Measurements from ENCODE around the gene DUSP14. TPM values are rescaled to one million over a fixed set of nuclear protein-coding genes. Genes with fewer than 3 reads are reported as not detected.

DUSP14 gene
- total RNA-seq, 1 experiment from 2014 or later: 56.2 TPM

DNA sequence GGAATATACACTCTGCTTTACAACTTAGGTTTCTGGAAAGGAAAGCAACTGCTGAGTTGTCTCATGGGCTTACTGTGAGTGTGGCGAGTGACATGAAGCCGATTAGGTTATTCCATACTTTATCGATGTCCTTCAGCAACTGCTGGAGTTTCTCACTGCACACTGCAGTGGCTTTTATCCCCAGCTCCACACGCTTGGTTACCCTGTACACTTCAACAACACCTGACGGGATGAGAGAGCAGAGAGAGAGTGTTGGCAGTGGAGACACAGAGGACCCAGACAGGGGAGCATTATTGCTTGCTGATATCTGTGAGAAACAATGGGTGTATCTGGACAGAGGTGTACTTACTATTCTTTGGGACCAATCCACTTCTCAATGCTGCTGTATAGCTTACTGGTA, 46.2 kb downstream of the DUSP14 start:
- CTCF ChIA-PET: no interaction called here

DNA sequence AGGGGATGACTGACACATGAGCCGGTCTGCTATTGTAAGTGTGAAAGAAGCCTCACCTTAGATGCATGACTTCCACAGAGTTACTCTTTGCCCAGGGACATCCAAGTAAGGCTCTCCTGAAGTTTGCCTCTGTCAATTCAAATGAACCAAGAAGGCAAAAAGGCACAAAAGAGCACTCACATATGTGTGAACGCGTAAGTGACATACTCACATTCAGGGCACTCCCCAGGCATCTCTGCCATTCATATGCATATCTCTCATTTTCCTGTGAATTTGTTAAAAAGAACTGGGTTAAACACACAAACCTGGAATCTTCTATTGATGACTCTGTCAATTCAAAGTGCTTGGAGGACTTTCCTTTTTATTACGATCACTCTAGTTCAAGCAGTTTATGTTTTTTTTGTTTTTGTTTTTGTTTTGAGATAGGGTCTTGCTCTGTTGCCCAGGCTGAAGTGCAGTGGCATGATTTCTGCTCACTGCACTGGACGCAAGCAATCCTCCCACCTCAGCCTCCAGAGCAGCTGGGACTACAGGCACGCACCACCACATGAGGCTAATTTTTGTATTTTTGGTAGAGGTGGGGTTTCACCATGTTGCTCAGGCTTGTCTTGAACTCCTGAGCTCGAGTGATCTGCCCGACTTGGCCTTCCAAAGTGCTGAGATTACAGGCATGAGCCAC, 49.4 kb downstream of the DUSP14 start:
- TF ChIP-seq, protein P1, sequence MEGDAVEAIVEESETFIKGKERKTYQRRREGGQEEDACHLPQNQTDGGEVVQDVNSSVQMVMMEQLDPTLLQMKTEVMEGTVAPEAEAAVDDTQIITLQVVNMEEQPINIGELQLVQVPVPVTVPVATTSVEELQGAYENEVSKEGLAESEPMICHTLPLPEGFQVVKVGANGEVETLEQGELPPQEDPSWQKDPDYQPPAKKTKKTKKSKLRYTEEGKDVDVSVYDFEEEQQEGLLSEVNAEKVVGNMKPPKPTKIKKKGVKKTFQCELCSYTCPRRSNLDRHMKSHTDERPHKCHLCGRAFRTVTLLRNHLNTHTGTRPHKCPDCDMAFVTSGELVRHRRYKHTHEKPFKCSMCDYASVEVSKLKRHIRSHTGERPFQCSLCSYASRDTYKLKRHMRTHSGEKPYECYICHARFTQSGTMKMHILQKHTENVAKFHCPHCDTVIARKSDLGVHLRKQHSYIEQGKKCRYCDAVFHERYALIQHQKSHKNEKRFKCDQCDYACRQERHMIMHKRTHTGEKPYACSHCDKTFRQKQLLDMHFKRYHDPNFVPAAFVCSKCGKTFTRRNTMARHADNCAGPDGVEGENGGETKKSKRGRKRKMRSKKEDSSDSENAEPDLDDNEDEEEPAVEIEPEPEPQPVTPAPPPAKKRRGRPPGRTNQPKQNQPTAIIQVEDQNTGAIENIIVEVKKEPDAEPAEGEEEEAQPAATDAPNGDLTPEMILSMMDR (conservative IDR thresholded peaks at IDR 0.05; ENCODE audit: low read depth, low read length): no peak
- no peak for TF ChIP-seq EZH2phosphoT487 (IDR thresholded peaks at IDR 0.05; ENCODE audit: borderline replicate concordance, low read length)
- no peak for TF ChIP-seq EZH2 (IDR thresholded peaks at IDR 0.05; ENCODE audit: low read length, unreplicated experiment)
- no TSS peak for BruUV-seq (replicated peaks)
- ChIA-PET POLR2A (ENCODE audit: unreplicated experiment) (no interaction called here), CTCF (no interaction called here)
- Histone ChIP-seq H3K9me3 (ENCODE audit: low read length) (no peaks in the 10 kb centered on the region), H3K4me2 (ENCODE audit: low read length) (no peak overlapping the region), H3K36me3 (ENCODE audit: low read depth, low read length) (peaks cover 12% of the 10 kb centered on the region; the same call in 1 of the 2 replicates), H3K27me3 (ENCODE audit: low read length) (no peaks in the 10 kb centered on the region), H3F3A (ENCODE audit: low read length, unreplicated experiment) (no peaks in the 10 kb centered on the region), H3K9me2 (replicated peaks; ENCODE audit: low read length) (no peaks in the 10 kb centered on the region), H3K9ac (ENCODE audit: low read length) (no peak overlapping the region), H3K4me1 (ENCODE audit: insufficient read depth, low read length) (no peaks in the 10 kb centered on the region), H2AFZ (ENCODE audit: low read length) (no peak overlapping the region), H3K4me3 (ENCODE audit: low read length) (no peak overlapping the region), H3K79me2 (ENCODE audit: low read length) (no peaks in the 10 kb centered on the region), H3K27ac (ENCODE audit: low read length) (no peak overlapping the region), H4K20me1 (ENCODE audit: low read length) (no peaks in the 10 kb centered on the region)
- no peak for ATAC-seq
- DNase-seq: no peak
- intact Hi-C loops (cut with micrococcal nuclease): no loop called here

More for the DNA sequence above, 46.2 kb downstream of the DUSP14 start:
- no peak for TF ChIP-seq EZH2phosphoT487 (IDR thresholded peaks at IDR 0.05; ENCODE audit: borderline replicate concordance, low read length)
- TF ChIP-seq, protein P1 (conservative IDR thresholded peaks at IDR 0.05; ENCODE audit: low read depth, low read length): no peak
- TF ChIP-seq EZH2 (IDR thresholded peaks at IDR 0.05; ENCODE audit: low read length, unreplicated experiment): no peak
- Histone ChIP-seq H3K79me2 (ENCODE audit: low read length) (no peaks in the 10 kb centered on the region), H3K27ac (ENCODE audit: low read length) (no peak overlapping the region), H3K36me3 (ENCODE audit: low read depth, low read length) (peaks cover 4% of the 10 kb centered on the region; the same call in 1 of the 2 replicates), H3K4me2 (ENCODE audit: low read length) (no peak overlapping the region), H3K27me3 (ENCODE audit: low read length) (no peaks in the 10 kb centered on the region), H3K4me1 (ENCODE audit: insufficient read depth, low read length) (no peaks in the 10 kb centered on the region), H3K4me3 (ENCODE audit: low read length) (no peak overlapping the region), H3K9ac (ENCODE audit: low read length) (no peak overlapping the region), H3F3A (ENCODE audit: low read length, unreplicated experiment) (no peaks in the 10 kb centered on the region), H4K20me1 (ENCODE audit: low read length) (no peaks in the 10 kb centered on the region), H2AFZ (ENCODE audit: low read length) (no peak overlapping the region), H3K9me2 (replicated peaks; ENCODE audit: low read length) (no peaks in the 10 kb centered on the region), H3K9me3 (ENCODE audit: low read length) (no peaks in the 10 kb centered on the region)
- POLR2A ChIA-PET (ENCODE audit: unreplicated experiment): no interaction called here
- no peak for ATAC-seq
- intact Hi-C loops (cut with micrococcal nuclease): no loop called here
- no peak for DNase-seq
- BruUV-seq (replicated peaks): no TSS peak

DNA sequence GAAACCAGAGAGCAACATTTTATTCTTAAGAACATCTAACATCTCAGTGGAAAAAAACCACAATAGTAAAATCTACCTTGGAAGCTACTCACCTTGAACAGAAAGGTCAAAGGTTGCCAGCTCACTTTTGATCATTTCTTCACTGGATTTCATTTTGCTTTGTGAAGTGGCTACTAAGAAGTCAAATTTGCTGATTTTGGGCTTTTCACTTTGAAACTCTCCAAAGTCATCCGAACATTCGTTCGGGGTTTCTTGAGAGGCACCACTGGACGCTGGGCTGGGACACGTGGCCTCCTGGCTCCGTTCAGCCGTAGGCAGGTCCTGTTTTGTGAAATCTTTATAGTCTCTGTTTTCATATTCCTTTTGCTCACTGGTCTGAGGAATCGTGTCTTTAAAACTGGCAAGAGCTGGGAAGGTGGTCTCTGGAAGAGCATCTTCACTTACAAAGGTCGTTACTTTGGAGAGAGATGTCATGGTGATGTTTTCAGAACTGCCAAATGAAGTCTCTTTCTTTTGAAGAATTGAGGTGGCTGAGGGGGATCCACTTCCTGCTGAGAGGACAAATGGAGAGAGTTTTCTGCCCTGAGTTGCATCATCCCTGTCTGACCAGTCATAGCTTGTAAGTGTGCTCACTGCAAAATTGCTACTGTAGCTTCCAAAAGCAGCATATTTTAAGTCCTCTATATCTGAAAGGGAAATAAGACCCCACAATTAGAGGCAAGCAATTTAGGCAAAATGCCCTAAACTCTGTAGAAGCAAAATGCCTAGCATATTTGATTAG, 52.4 kb downstream of the DUSP14 start:
- H3K27ac ChIP-seq (ENCODE audit: low read length): no peak overlapping the region
- H3K9me2 ChIP-seq (replicated peaks; ENCODE audit: low read length): no peaks in the 10 kb centered on the region
- no peak for ATAC-seq
- TF ChIP-seq EZH2phosphoT487 (IDR thresholded peaks at IDR 0.05; ENCODE audit: borderline replicate concordance, low read length): no peak
- TF ChIP-seq, protein P1 (conservative IDR thresholded peaks at IDR 0.05; ENCODE audit: low read depth, low read length): no peak
- no peak for TF ChIP-seq EZH2 (IDR thresholded peaks at IDR 0.05; ENCODE audit: low read length, unreplicated experiment)
- no peak overlapping the region for H2AFZ ChIP-seq (ENCODE audit: low read length)
- no peak overlapping the region for H3K4me2 ChIP-seq (ENCODE audit: low read length)
- BruUV-seq (replicated peaks): no TSS peak
- no peaks in the 10 kb centered on the region for H3K9me3 ChIP-seq (ENCODE audit: low read length)
- no peaks in the 10 kb centered on the region for H4K20me1 ChIP-seq (ENCODE audit: low read length)
- H3K9ac ChIP-seq (ENCODE audit: low read length): no peak overlapping the region
- intact Hi-C loops (cut with micrococcal nuclease): no loop called here
- ChIA-PET CTCF (no interaction called here), POLR2A (ENCODE audit: unreplicated experiment) (interaction anchor here (0.6 kb wide), 1 partner anchor 9 kb away, joined by 3 read pairs; no protein-coding TSS in a partner anchor)
- no peak for DNase-seq
- no peaks in the 10 kb centered on the region for H3K4me1 ChIP-seq (ENCODE audit: insufficient read depth, low read length)
- H3F3A ChIP-seq (ENCODE audit: low read length, unreplicated experiment): no peaks in the 10 kb centered on the region
- no peak overlapping the region for H3K4me3 ChIP-seq (ENCODE audit: low read length)
- H3K36me3 ChIP-seq (ENCODE audit: low read depth, low read length): peaks cover 12% of the 10 kb centered on the region; the same call in 1 of the 2 replicates
- H3K79me2 ChIP-seq (ENCODE audit: low read length): no peaks in the 10 kb centered on the region
- H3K27me3 ChIP-seq (ENCODE audit: low read length): no peaks in the 10 kb centered on the region

All from PC-3 (cell line).